Measurements from ENCODE around the gene CFAP58. TPM values are rescaled to one million over a fixed set of nuclear protein-coding genes. Genes with fewer than 3 reads are reported as not detected.

CFAP58 gene
- polyA plus RNA-seq, 6 donors from 2014 or later = not detected

Other genes starting within 250 kb of the CFAP58 start
- gene SFR1, start 231.7 kb upstream of the CFAP58 start, polyA plus RNA-seq (ENCODE audit: low read depth in 6 of 6) = 10 to 100 TPM; 14.8 to 23.2 (median 20.5) TPM
- not detected for gene CFAP43, start 121.5 kb upstream of the CFAP58 start, polyA plus RNA-seq (ENCODE audit: low read depth in 6 of 6)
- gene GSTO1, start 98.9 kb upstream of the CFAP58 start, polyA plus RNA-seq (ENCODE audit: low read depth in 6 of 6) = 100 to 1,000 TPM in 4 of 6 donors, 10 to 100 TPM in 2; 91.6 to 128 (median 113) TPM
- under 1 TPM in 5 of 6 donors, not detected in 1; 0.21 to 0.78 (median 0.49) TPM for gene GSTO2, start 84.6 kb upstream of the CFAP58 start, polyA plus RNA-seq (ENCODE audit: low read depth in 6 of 6)
- 10 to 100 TPM; 16.5 to 34.4 (median 19.6) TPM for gene ITPRIP, start 15.4 kb upstream of the CFAP58 start, polyA plus RNA-seq (ENCODE audit: low read depth in 6 of 6)